GM12873 (cell line): Measurements from ENCODE around the gene SDS.

ENCODE experiments used
- TF ChIP-seq, protein P1 (sequence below): IDR thresholded peaks from 2 replicates; pipeline ENCODE4 v1.5.1; 2012; ENCODE audit warnings: low read depth, mild to moderate bottlenecking, moderate library complexity, low read length, control low read depth; ENCODE audit not compliant: insufficient read depth; ENCODE audit errors: missing control alignments

SDS gene

DNA sequence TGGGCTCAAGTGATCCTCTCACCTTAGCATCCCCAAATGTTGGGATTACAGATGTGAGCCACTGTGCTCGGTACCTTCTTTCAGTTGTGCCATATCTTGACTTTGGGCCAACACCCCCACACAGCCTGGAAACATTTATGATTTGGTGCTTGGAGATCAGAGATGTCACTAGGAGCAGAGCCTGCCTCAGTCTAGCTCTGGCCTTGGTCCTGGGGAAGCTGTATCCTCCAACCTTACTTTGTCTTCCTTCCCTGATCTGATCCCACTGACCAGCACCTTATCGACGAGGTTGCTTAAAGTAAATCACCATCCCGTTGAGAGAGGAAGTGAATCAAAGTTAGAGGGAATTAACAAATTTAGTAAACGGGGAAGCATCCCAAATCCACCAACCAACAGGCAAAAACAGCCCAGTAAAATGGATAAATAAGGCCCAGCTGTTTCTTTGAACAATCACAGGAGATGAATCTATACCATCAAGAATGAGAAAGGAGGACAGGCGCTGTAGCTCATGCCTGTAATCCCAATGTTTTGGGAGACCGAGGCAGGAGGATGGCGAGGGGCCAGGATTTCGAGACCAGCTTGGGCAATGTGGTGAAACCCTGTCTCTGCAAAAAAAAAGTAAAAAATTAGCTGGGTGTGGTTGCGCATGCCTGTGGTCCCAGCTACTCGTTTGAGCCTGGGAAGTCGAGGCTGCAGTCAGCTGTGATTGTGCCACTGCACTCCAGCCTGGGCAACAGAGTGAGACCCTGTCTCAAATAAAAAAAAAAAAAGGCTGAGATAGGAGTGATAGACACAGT, 41.9 kb downstream of the SDS start:
- TF ChIP-seq, protein P1, sequence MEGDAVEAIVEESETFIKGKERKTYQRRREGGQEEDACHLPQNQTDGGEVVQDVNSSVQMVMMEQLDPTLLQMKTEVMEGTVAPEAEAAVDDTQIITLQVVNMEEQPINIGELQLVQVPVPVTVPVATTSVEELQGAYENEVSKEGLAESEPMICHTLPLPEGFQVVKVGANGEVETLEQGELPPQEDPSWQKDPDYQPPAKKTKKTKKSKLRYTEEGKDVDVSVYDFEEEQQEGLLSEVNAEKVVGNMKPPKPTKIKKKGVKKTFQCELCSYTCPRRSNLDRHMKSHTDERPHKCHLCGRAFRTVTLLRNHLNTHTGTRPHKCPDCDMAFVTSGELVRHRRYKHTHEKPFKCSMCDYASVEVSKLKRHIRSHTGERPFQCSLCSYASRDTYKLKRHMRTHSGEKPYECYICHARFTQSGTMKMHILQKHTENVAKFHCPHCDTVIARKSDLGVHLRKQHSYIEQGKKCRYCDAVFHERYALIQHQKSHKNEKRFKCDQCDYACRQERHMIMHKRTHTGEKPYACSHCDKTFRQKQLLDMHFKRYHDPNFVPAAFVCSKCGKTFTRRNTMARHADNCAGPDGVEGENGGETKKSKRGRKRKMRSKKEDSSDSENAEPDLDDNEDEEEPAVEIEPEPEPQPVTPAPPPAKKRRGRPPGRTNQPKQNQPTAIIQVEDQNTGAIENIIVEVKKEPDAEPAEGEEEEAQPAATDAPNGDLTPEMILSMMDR, result no peak

DNA sequence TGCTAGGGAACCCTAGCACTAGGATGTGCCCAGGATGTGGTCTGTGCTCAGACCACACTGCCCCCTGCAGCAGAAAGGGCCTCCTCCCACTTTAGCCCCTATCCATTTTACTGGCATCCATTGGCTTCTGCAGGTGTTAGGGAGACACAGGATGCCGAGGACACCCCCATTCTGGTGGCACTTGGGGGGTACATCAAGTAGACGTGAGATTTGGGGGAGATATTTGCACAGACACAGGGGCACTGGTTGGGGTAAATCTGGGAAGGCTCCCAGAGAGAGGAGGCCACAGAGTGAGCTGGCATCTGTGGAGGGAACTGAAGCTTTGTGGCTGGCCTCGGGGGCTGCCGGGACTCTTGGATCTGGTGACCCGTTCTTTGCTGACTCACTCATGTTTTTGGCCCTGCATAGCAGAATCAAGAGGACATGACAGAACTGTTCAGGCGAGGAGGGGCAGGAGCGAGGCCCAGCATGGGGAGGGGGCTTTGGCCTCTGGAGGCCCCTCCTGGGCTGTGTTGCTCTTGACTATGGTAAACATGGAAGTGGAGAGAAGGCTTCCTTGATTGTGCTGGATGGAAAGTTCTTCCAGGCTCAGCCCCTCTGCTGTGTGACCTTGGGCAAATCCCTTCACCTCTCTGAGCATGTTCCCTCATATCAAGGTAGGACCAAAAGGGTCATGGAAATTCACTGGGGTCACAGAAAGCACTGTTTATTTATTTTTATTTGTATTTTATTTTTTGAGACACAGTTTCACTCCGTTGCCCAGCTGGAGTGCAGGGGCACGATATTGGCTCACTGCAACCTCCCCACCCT, 43.5 kb downstream of the SDS start:
- TF ChIP-seq, protein P1, result peak; percentile 19

DNA sequence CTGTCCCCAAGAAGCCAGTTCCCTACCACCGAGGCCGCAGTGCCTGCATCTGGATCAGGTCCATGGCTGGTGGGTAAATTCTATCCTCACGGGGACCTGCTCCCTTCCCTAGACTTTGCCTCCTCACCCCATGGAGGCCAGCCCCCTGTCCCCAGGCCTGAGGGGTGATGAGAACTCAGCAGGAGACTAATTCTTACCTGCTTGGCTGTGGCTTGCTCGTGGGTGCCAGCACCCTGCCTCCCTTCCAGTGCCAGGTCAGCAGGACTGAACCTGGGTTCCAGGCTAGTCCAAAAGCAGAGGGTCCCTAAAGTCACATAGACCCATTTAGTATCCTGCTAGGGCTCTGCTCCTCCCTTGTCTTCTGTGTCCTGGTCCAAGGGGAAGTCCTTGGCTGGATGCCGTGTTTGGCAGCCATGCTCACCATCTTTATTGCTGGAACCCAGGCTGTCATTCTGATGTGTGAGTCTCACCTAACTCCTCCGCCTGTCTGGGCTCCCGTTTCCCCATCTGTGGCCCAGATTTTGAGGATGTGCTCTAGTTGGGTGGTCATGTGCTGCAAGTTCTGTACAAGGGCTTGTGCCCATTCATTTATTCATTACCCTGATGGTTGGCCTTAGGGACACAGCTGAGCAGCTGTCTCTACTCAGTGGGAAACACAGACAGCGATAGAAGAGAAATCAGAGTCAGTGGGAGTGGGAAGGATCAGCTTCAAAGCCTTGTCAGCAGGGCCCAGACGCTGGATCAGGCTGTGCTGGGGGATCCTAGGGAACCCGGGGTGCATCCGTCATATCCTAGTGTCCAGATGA, 44.4 kb downstream of the SDS start:
- TF ChIP-seq, protein P1, result no peak

DNA sequence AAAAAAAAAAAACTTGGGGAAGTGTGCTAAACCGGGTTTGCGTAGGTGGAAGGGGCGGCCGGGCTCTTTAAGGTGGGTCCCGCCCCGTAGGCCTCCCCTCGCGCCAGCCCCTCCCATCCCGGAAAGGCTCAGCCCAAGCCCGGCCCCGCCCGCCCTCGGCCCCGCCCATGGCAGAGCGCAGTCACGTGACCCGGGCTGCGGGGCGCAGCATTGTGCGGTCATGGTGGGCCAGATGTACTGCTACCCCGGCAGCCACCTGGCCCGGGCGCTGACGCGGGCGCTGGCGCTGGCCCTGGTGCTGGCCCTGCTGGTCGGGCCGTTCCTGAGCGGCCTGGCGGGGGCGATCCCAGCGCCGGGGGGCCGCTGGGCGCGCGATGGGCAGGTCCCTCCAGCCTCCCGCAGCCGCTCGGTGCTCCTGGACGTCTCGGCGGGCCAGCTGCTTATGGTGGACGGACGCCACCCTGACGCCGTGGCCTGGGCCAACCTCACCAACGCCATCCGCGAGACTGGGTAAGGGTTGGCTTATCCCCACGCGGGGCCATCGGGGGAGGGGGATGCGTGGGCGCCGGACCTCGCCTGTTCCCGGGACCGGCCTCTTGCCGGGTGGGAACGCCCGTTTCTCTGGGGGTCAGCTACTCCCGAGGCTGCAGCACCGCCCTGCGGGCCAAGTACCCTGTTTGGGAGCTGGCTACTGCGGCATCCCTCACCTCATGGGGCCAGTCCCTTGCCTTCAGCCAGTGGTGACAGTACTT, 45.1 kb downstream of the SDS start, which contains the start of gene PLBD2:
Gene PLBD2 (plus strand): TSS at position 207 of the 752 bp plus-strand sequence. CDS start 14 bp downstream, at position 221.
- TF ChIP-seq, protein P1, result no peak

DNA sequence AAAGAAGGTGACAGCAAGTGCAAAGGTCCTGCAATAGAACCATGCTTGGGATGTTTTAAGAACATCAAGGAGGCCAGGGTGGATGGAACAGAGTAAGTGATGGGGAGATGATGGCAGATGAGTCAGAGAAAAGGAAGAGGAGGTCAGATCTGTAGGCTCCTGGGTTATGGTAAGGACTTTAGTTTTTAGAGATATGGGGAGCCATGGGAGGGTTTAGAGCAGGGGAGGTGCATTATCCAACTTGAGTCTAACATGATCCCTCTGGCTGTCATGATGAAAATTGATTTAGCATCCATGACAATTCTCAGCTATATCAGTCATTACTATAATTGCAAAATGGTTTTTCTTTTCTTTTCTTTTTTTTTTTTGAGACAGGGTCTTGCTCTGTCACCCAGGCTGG, 52.6 kb downstream of the SDS start:
- TF ChIP-seq, protein P1, result no peak

DNA sequence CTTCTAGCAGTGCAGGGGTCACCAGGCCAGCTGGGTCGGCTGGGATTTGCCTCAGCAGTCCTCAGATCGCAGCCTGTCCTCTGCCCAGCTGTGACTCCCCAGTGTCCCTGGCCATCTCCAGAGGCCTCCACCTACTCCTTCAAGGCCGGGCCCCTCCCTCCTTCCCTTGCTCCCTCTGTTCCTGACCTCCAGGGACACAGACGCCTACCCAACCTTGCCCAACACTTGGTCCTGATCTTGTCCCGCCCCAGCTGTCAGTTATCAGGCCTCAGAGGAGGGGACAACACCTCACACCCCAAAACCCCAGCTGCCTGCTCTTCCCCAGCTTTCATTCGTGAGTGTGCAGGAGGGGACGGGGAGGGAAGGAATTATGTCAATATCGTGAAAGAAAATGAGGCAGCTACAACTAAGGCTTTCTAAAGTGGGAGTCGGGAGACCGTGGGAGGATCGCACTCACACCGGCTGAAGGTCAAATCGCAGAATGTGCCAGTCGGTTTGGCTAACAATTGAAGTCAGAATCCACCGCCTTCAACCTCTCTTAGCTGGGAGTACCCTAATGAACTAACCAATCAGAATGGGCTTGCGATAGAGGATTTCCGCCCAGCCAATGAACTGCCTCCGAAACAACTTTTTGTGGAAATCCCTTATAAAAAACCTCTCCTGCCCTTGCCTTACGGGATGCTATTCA, 54.7 kb downstream of the SDS start:
- TF ChIP-seq, protein P1, result no peak
